Keratinocyte (primary cell): ENCODE results near the gene BTG4.

ENCODE experiments used
- CTCF ChIP-seq, 3 experiments: IDR thresholded peaks in 1 of 3; conservative IDR thresholded peaks in 1 of 3; optimal IDR thresholded peaks in 1 of 3; 2 replicates in 2 of 3; 3 replicates in 1 of 3; pipeline versions ENCODE3 to v1.5.1; 2011; ENCODE audit warnings: low read length in 3 of 3, mild to moderate bottlenecking in 3 of 3, moderate library complexity in 2 of 3, control low read depth in 1 of 3, inconsistent platforms in 1 of 3; ENCODE audit not compliant: insufficient read depth in 2 of 3; ENCODE audit errors: extremely low read depth in 1 of 3
- EZH2 ChIP-seq: IDR thresholded peaks from one replicate; pipeline ENCODE4 v1.6.1; 2012; ENCODE audit warnings: inconsistent platforms, mild to moderate bottlenecking, low read length, moderate library complexity

- no peak for TF ChIP-seq CTCF (optimal IDR thresholded peaks at IDR 0.05 in 1 of 3, IDR thresholded peaks at IDR 0.05 in 1 of 3, conservative IDR thresholded peaks at IDR 0.05 in 1 of 3; ENCODE audit: extremely low read depth in 1 of 3, insufficient read depth in 2 of 3, low read length in 3 of 3)
- no peak for TF ChIP-seq EZH2
Measured at GRCh38 chr11:111490496-111490895, 21.7 kb downstream of the BTG4 start.
